Measurements from ENCODE around the gene NR0B2.

NR0B2 gene

DNA sequence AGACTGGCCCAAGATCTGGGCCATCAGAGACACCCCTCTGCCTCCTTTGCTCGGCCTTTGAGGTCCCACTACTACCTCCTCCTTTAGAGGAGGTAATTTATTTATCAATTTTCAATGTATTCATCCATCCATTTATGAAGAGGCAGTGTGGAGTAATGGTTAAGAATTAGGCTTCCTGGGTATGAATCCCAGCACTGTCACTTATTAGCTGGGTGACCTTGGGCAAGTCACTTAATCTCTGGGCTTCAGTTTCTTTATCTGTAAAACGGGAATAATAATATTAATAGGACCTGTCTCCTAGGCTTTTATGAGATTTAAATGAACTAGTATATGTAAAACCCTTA, 1.7 kb downstream of the NR0B2 start:
- Histone ChIP-seq H3K36me3 (ENCODE audit: control insufficient read depth, insufficient read depth, low read length) (no peaks in the 10 kb centered on the region), H3K4me3 (ENCODE audit: insufficient read depth, low read depth, low read length) (no peak overlapping the region), H3K27ac (ENCODE audit: insufficient read depth, low read depth, low read length, poor library complexity, severe bottlenecking) (no peak overlapping the region), H3K4me1 (ENCODE audit: control insufficient read depth, insufficient read depth, low read length) (no peaks in the 10 kb centered on the region), H3K9me3 (ENCODE audit: control insufficient read depth, low read length) (no peaks in the 10 kb centered on the region), H3K27me3 (ENCODE audit: control insufficient read depth, insufficient read depth, low read length, poor library complexity, severe bottlenecking) (no peaks in the 10 kb centered on the region)
- WGBS, 2 experiments: 77 to 83% methylated on average over 1 to 2 of the region's 2 CpGs

GRCh38 chr1:26911399-26912146, 2.2 kb downstream of the NR0B2 start:
- no peak overlapping the region for H3K27ac ChIP-seq (ENCODE audit: insufficient read depth, low read depth, low read length, poor library complexity, severe bottlenecking)
- no peaks in the 10 kb centered on the region for H3K9me3 ChIP-seq (ENCODE audit: control insufficient read depth, low read length)
- no peaks in the 10 kb centered on the region for H3K27me3 ChIP-seq (ENCODE audit: control insufficient read depth, insufficient read depth, low read length, poor library complexity, severe bottlenecking)
- no peaks in the 10 kb centered on the region for H3K36me3 ChIP-seq (ENCODE audit: control insufficient read depth, insufficient read depth, low read length)
- no peaks in the 10 kb centered on the region for H3K4me1 ChIP-seq (ENCODE audit: control insufficient read depth, insufficient read depth, low read length)
- H3K4me3 ChIP-seq (ENCODE audit: insufficient read depth, low read depth, low read length): no peak overlapping the region
- WGBS, 2 experiments: 89 to 90% methylated on average over 8 of the region's 8 CpGs

DNA sequence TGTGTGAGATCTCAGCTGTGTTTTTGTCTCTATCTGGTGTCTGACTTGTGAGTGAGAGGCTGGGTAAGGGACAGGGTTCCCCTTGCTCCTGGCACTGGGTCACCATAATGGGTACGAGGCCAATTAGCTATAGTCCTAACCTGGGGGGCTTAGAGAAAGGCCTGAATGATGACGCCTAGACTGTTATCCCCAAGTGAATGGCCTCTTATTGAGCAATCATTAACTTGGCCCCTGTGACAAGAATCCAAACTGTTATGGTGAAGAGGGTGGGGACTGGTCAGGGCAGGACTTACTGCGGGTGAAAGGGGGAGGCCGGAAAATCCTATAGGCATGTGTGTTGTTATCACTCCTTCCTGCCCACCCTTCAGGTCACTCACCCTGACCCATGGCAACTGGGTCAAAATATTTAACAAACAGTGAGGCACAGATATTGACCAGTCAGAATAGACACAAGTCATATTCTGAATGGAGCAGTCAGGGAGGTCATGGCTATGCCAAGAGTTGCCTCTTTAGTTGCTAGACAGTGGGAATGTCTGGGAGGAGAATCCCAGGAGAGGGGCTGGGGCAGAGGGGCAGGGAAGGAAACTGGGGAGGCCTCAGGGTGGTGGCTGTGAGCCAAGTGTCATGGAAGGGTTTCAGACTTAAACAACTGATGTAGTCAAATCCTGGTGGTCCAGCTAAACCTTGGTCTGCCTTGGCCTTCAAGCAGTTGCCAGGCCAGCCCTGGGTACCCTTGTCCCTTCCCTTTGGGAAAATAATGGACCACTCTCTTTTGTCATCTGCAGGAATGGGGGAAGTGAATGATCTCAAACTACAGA, 3.2 kb downstream of the NR0B2 start:
- WGBS, 2 experiments: 87 to 91% methylated on average over 4 of the region's 4 CpGs
- Histone ChIP-seq H3K4me3 (ENCODE audit: insufficient read depth, low read depth, low read length) (no peak overlapping the region), H3K9me3 (ENCODE audit: control insufficient read depth, low read length) (no peaks in the 10 kb centered on the region), H3K36me3 (ENCODE audit: control insufficient read depth, insufficient read depth, low read length) (no peaks in the 10 kb centered on the region), H3K4me1 (ENCODE audit: control insufficient read depth, insufficient read depth, low read length) (no peaks in the 10 kb centered on the region), H3K27me3 (ENCODE audit: control insufficient read depth, insufficient read depth, low read length, poor library complexity, severe bottlenecking) (no peaks in the 10 kb centered on the region), H3K27ac (ENCODE audit: insufficient read depth, low read depth, low read length, poor library complexity, severe bottlenecking) (no peak overlapping the region)

- H3K27me3 ChIP-seq (ENCODE audit: control insufficient read depth, insufficient read depth, low read length, poor library complexity, severe bottlenecking): no peaks in the 10 kb centered on the region
- H3K36me3 ChIP-seq (ENCODE audit: control insufficient read depth, insufficient read depth, low read length): no peaks in the 10 kb centered on the region
- H3K4me1 ChIP-seq (ENCODE audit: control insufficient read depth, insufficient read depth, low read length): no peaks in the 10 kb centered on the region
- 86 to 95% methylated on average over 3 of the region's 3 CpGs for WGBS, 2 experiments
- H3K9me3 ChIP-seq (ENCODE audit: control insufficient read depth, low read length): no peaks in the 10 kb centered on the region
- no peak overlapping the region for H3K27ac ChIP-seq (ENCODE audit: insufficient read depth, low read depth, low read length, poor library complexity, severe bottlenecking)
- no peak overlapping the region for H3K4me3 ChIP-seq (ENCODE audit: insufficient read depth, low read depth, low read length)
Observed at GRCh38 chr1:26909951-26910342, 3.8 kb downstream of the NR0B2 start.

DNA sequence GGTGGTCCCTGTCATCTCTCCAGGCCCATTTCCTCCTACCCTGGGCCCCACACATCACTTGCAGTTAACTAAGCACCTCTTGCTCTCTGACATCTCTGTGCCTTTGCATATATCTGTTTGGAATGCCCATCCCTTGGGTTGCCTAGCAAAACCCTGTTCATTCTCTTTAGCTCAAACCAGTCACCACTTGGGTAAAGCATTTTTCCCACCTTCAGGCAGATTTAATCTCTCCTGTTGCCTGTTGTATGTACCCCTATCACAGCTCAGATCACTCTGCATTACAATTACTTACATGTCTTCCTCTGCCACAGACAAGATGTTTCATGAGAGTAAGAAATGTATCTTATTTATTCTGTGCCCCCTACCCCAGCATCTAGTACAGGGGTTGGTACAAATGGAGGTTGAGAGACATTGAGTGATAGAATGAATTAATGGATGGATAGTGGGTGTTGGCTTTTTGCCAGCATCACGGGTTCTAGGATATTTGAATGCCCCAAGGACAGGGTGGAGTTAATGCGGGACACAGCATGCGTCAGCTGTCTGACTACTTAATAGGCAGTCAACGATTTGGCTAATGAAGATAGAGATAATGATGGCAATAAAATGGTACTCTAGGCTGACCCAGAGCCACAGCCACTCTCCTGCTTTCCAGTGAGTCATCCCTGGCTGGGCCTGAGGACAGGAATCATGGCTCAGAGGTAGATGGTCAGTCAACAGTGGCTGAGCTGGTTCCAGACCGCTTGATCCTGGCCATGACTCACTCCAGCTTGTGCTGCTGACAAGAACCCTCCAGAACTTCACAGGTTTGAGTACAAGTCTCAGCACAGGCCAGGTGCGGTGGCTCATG, 6.5 kb downstream of the NR0B2 start:
- WGBS, 2 experiments: 81 to 82% methylated on average over 6 of the region's 6 CpGs
- H3K27ac ChIP-seq (ENCODE audit: insufficient read depth, low read depth, low read length, poor library complexity, severe bottlenecking): no peak overlapping the region

GRCh38 chr1:26900815-26901511, 12.8 kb downstream of the NR0B2 start:
- H3K27me3 ChIP-seq (ENCODE audit: control insufficient read depth, insufficient read depth, low read length, poor library complexity, severe bottlenecking): no peaks in the 10 kb centered on the region
- no peak overlapping the region for H3K27ac ChIP-seq (ENCODE audit: insufficient read depth, low read depth, low read length, poor library complexity, severe bottlenecking)
- H3K4me3 ChIP-seq (ENCODE audit: insufficient read depth, low read depth, low read length): peak overlapping the region; percentile 96
- 86 to 88% methylated on average over 17 to 18 of the region's 18 CpGs for WGBS, 2 experiments
- peaks cover 8% of the 10 kb centered on the region for H3K36me3 ChIP-seq (ENCODE audit: control insufficient read depth, insufficient read depth, low read length)
- H3K4me1 ChIP-seq (ENCODE audit: control insufficient read depth, insufficient read depth, low read length): peaks cover 6% of the 10 kb centered on the region
- no peaks in the 10 kb centered on the region for H3K9me3 ChIP-seq (ENCODE audit: control insufficient read depth, low read length)

More for the DNA sequence above, 6.5 kb downstream of the NR0B2 start:
- H3K4me3 ChIP-seq (ENCODE audit: insufficient read depth, low read depth, low read length): no peak overlapping the region
- no peaks in the 10 kb centered on the region for H3K4me1 ChIP-seq (ENCODE audit: control insufficient read depth, insufficient read depth, low read length)
- no peaks in the 10 kb centered on the region for H3K9me3 ChIP-seq (ENCODE audit: control insufficient read depth, low read length)
- no peaks in the 10 kb centered on the region for H3K36me3 ChIP-seq (ENCODE audit: control insufficient read depth, insufficient read depth, low read length)
- H3K27me3 ChIP-seq (ENCODE audit: control insufficient read depth, insufficient read depth, low read length, poor library complexity, severe bottlenecking): no peaks in the 10 kb centered on the region

- H3K4me3 ChIP-seq (ENCODE audit: insufficient read depth, low read depth, low read length): peak within 1 kb of the TSS; percentile 96
- H3K4me1 ChIP-seq (ENCODE audit: control insufficient read depth, insufficient read depth, low read length): peaks cover 6% of the 10 kb centered on the region
- 1% methylated on average over 49 to 50 of the region's 50 CpGs for WGBS, 2 experiments
- peak within 1 kb of the TSS; percentile 78 for H3K27ac ChIP-seq (ENCODE audit: insufficient read depth, low read depth, low read length, poor library complexity, severe bottlenecking)
- peaks cover 11% of the 10 kb centered on the region for H3K36me3 ChIP-seq (ENCODE audit: control insufficient read depth, insufficient read depth, low read length)
- H3K27me3 ChIP-seq (ENCODE audit: control insufficient read depth, insufficient read depth, low read length, poor library complexity, severe bottlenecking): no peaks in the 10 kb centered on the region
- H3K9me3 ChIP-seq (ENCODE audit: control insufficient read depth, low read length): no peaks in the 10 kb centered on the region
Observed at GRCh38 chr1:26900001-26900814, 13.6 kb downstream of the NR0B2 start, which contains the start of gene GPATCH3. Gene GPATCH3, minus strand, starts transcription at chr1:26900467. Its CDS starts 25 bp downstream, at chr1:26900442.

- Histone ChIP-seq H3K27ac (ENCODE audit: insufficient read depth, low read depth, low read length, poor library complexity, severe bottlenecking) (no peak overlapping the region), H3K9me3 (ENCODE audit: control insufficient read depth, low read length) (no peaks in the 10 kb centered on the region), H3K27me3 (ENCODE audit: control insufficient read depth, insufficient read depth, low read length, poor library complexity, severe bottlenecking) (no peaks in the 10 kb centered on the region), H3K4me1 (ENCODE audit: control insufficient read depth, insufficient read depth, low read length) (peaks cover 6% of the 10 kb centered on the region), H3K4me3 (ENCODE audit: insufficient read depth, low read depth, low read length) (no peak overlapping the region), H3K36me3 (ENCODE audit: control insufficient read depth, insufficient read depth, low read length) (peaks cover 27% of the 10 kb centered on the region)
- 96 to 97% methylated on average over 9 of the region's 9 CpGs for WGBS, 2 experiments
Observed at GRCh38 chr1:26897351-26897750, 16.4 kb downstream of the NR0B2 start.

DNA sequence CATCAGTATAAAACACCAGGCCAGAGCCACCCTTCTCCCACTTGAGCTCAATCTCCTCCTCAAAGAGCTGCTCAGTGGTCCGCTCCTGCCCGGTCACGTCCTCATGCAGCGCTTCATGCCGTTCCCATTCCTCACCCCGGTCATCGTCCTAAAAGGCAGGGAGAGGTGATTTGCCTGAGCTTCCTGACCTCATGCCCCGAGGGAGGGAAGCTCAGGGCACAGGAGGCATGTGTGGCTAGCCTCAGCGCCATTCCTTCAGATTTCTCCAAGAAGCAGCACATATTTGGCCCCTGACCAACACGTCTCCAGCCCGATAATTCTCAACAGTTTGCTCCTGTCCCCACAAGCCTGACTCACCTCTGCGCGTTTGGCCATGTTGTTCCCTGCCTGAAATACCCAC, 19.5 kb downstream of the NR0B2 start:
- WGBS, 2 experiments: 96% methylated on average over 13 of the region's 13 CpGs

More for the DNA sequence above, 19.5 kb downstream of the NR0B2 start:
- H3K27me3 ChIP-seq (ENCODE audit: control insufficient read depth, insufficient read depth, low read length, poor library complexity, severe bottlenecking): no peaks in the 10 kb centered on the region
- H3K9me3 ChIP-seq (ENCODE audit: control insufficient read depth, low read length): no peaks in the 10 kb centered on the region
- peaks cover 35% of the 10 kb centered on the region for H3K36me3 ChIP-seq (ENCODE audit: control insufficient read depth, insufficient read depth, low read length)
- H3K27ac ChIP-seq (ENCODE audit: insufficient read depth, low read depth, low read length, poor library complexity, severe bottlenecking): no peak overlapping the region
- no peak overlapping the region for H3K4me3 ChIP-seq (ENCODE audit: insufficient read depth, low read depth, low read length)
- peaks cover 8% of the 10 kb centered on the region for H3K4me1 ChIP-seq (ENCODE audit: control insufficient read depth, insufficient read depth, low read length)

All from ectodermal cell (in vitro differentiated cells).